Measurements from ENCODE around the gene CA6.
A peak's percentile ranks its signal among the peaks of the same experiment; 100 is the strongest.

The CA6 gene

DNA sequence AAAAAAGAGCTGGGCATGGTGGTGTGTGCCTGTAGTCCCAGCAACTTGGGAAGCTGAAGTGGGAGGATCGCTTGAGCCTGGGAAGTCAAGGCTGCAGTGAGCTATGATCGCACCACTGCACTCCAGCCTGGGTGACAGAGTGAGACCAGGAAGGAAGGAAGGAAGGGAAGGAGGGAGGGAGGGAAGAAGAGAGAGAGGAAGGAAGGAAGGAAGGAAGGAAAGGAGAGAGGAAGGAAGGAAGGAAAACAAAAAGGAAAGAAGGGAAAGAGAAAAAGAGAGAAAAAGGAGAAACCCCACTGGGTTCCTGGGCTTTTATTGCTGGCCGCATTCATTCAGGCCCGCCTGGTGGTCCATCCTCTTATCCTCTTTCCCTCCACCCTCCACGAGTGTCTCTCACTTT is 70.8 kb downstream of the CA6 start:
- no peaks in the 10 kb centered on the region for H3K36me3 ChIP-seq (ENCODE audit: insufficient read depth, low read length)
- TF ChIP-seq, protein P1, sequence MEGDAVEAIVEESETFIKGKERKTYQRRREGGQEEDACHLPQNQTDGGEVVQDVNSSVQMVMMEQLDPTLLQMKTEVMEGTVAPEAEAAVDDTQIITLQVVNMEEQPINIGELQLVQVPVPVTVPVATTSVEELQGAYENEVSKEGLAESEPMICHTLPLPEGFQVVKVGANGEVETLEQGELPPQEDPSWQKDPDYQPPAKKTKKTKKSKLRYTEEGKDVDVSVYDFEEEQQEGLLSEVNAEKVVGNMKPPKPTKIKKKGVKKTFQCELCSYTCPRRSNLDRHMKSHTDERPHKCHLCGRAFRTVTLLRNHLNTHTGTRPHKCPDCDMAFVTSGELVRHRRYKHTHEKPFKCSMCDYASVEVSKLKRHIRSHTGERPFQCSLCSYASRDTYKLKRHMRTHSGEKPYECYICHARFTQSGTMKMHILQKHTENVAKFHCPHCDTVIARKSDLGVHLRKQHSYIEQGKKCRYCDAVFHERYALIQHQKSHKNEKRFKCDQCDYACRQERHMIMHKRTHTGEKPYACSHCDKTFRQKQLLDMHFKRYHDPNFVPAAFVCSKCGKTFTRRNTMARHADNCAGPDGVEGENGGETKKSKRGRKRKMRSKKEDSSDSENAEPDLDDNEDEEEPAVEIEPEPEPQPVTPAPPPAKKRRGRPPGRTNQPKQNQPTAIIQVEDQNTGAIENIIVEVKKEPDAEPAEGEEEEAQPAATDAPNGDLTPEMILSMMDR (conservative IDR thresholded peaks at IDR 0.05; ENCODE audit: low read length): no peak
- TF ChIP-seq EZH2phosphoT487 (IDR thresholded peaks at IDR 0.05; ENCODE audit: borderline replicate concordance): no peak
- H3K4me1 ChIP-seq (ENCODE audit: insufficient read depth, low read length, poor library complexity, severe bottlenecking): no peaks in the 10 kb centered on the region
- H3K9me3 ChIP-seq (ENCODE audit: insufficient read depth, low read depth, low read length): no peaks in the 10 kb centered on the region
- H2AFZ ChIP-seq (ENCODE audit: low read length): no peak overlapping the region
- H3F3A ChIP-seq (ENCODE audit: low read depth): no peaks in the 10 kb centered on the region
- no peaks in the 10 kb centered on the region for H3K79me2 ChIP-seq (ENCODE audit: insufficient read depth, low read length)
- no peaks in the 10 kb centered on the region for H3K27me3 ChIP-seq (ENCODE audit: insufficient read depth, low read length, poor library complexity, severe bottlenecking)
- no peak overlapping the region for H3K4me2 ChIP-seq (ENCODE audit: low read depth, low read length, poor library complexity, severe bottlenecking)
- H3K9ac ChIP-seq (ENCODE audit: low read depth, low read length, poor library complexity, severe bottlenecking): no peak overlapping the region
- no peaks in the 10 kb centered on the region for H4K20me1 ChIP-seq (ENCODE audit: insufficient read depth, low read length, poor library complexity, severe bottlenecking)
- H3K4me3 ChIP-seq (ENCODE audit: low read length, poor library complexity, severe bottlenecking): no peak overlapping the region
- H3K9me2 ChIP-seq (replicated peaks; ENCODE audit: low read depth, low read length): no peaks in the 10 kb centered on the region

DNA sequence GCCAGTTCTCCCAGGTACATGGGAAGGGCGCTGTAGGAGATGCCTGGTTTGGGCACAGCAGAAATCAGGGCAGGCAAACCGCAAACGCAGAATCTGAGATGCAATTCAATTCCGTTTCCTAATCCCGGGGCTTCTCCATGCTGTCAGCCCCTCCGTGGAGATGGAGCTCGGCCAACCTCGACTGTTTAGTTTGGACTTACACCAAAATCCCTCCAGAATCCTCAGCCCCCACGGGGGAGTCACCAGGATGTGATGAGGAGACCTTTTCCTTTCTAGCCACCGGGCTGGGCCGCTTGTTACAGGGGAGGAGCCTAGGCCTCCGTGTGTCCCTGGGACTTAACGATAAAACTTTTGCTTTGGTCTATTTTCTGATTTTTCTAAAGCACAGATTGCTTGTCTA is 72.7 kb downstream of the CA6 start:
- Histone ChIP-seq H3K4me3 (ENCODE audit: low read length, poor library complexity, severe bottlenecking) (no peak overlapping the region), H3K36me3 (ENCODE audit: insufficient read depth, low read length) (no peaks in the 10 kb centered on the region), H3K79me2 (ENCODE audit: insufficient read depth, low read length) (no peaks in the 10 kb centered on the region), H3K9me2 (replicated peaks; ENCODE audit: low read depth, low read length) (no peaks in the 10 kb centered on the region), H3K9ac (ENCODE audit: low read depth, low read length, poor library complexity, severe bottlenecking) (no peak overlapping the region), H3K4me2 (ENCODE audit: low read depth, low read length, poor library complexity, severe bottlenecking) (no peak overlapping the region), H3K4me1 (ENCODE audit: insufficient read depth, low read length, poor library complexity, severe bottlenecking) (no peaks in the 10 kb centered on the region), H3K9me3 (ENCODE audit: insufficient read depth, low read depth, low read length) (no peaks in the 10 kb centered on the region), H3F3A (ENCODE audit: low read depth) (no peaks in the 10 kb centered on the region), H4K20me1 (ENCODE audit: insufficient read depth, low read length, poor library complexity, severe bottlenecking) (no peaks in the 10 kb centered on the region), H2AFZ (ENCODE audit: low read length) (no peak overlapping the region), H3K27me3 (ENCODE audit: insufficient read depth, low read length, poor library complexity, severe bottlenecking) (no peaks in the 10 kb centered on the region)
- TF ChIP-seq, protein P1 (conservative IDR thresholded peaks at IDR 0.05; ENCODE audit: low read length): no peak
- no peak for TF ChIP-seq EZH2phosphoT487 (IDR thresholded peaks at IDR 0.05; ENCODE audit: borderline replicate concordance)

DNA sequence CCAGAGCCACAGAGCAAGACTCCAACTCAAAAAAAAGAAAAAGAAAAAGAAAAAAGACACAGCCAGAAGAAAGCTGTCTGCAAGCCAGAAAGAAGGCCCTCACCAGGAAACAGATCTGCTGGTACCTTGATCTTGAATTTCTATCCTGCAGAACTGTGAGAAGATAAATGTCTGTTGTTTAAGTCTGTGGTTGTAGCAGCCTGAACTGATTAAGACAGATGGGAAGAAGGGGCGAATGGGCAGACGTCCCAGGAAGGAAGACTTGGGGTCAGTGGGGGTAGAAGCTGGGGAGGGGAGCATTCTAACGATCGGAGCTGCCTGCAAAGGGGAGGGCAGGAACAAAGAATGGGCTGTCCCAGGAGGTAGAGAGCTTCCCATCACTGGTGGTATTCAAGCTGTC is 74.2 kb downstream of the CA6 start:
- H2AFZ ChIP-seq (ENCODE audit: low read length): peak overlapping the region; percentile 67; the same call in 1 of the 2 replicates
- no peak overlapping the region for H3K4me3 ChIP-seq (ENCODE audit: low read length, poor library complexity, severe bottlenecking)
- H3K9me3 ChIP-seq (ENCODE audit: insufficient read depth, low read depth, low read length): no peaks in the 10 kb centered on the region
- TF ChIP-seq EZH2phosphoT487 (IDR thresholded peaks at IDR 0.05; ENCODE audit: borderline replicate concordance): no peak
- TF ChIP-seq, protein P1 (conservative IDR thresholded peaks at IDR 0.05; ENCODE audit: low read length): no peak
- H3K9me2 ChIP-seq (replicated peaks; ENCODE audit: low read depth, low read length): no peaks in the 10 kb centered on the region
- H3K4me1 ChIP-seq (ENCODE audit: insufficient read depth, low read length, poor library complexity, severe bottlenecking): no peaks in the 10 kb centered on the region
- H3K4me2 ChIP-seq (ENCODE audit: low read depth, low read length, poor library complexity, severe bottlenecking): no peak overlapping the region
- no peaks in the 10 kb centered on the region for H4K20me1 ChIP-seq (ENCODE audit: insufficient read depth, low read length, poor library complexity, severe bottlenecking)
- no peaks in the 10 kb centered on the region for H3K36me3 ChIP-seq (ENCODE audit: insufficient read depth, low read length)
- no peak overlapping the region for H3K9ac ChIP-seq (ENCODE audit: low read depth, low read length, poor library complexity, severe bottlenecking)
- H3F3A ChIP-seq (ENCODE audit: low read depth): no peaks in the 10 kb centered on the region
- H3K79me2 ChIP-seq (ENCODE audit: insufficient read depth, low read length): no peaks in the 10 kb centered on the region
- H3K27me3 ChIP-seq (ENCODE audit: insufficient read depth, low read length, poor library complexity, severe bottlenecking): no peaks in the 10 kb centered on the region

All from Loucy (cell line).